H1 (cell line): ENCODE results near the gene GATA5. TPM values are rescaled to one million over a fixed set of nuclear protein-coding genes. Genes with fewer than 3 reads are reported as not detected.

ENCODE experiments used
- CTCF ChIA-PET: fragments of 300-600 bp; sonication (Branson Sonifier 250); formaldehyde crosslinking; loops from one replicate; lab custom pipeline; 2021; ENCODE audit not compliant: partially characterized antibody; lab: Charles Lee
- POLR2A ChIA-PET: fragments of 300-600 bp; sonication (Branson Sonifier 250); formaldehyde crosslinking; loops from one replicate; lab custom pipeline; 2021; ENCODE audit warnings: inconsistent platforms; ENCODE audit not compliant: partially characterized antibody; lab: Charles Lee
- DNase-seq, 2 experiments: peaks; one replicate each; pipeline versions ENCODE4 v3.0.0 to v3.0.0-alpha.2; 2010 to 2022; ENCODE audit warnings: low spot score in 2 of 2, low read depth in 1 of 2, mixed read lengths in 1 of 2
- FAIRE-seq: peaks from 2 replicates; lab custom pipeline; 2011; peaks lifted over from hg19 to GRCh38; lab: Jason Lieb, UNC
- H2AFZ ChIP-seq: 2 replicates; pipeline ENCODE4 v1.8.1; 2012; ENCODE audit warnings: low read length, inconsistent platforms
- H2AK5ac ChIP-seq: 2 replicates; pipeline ENCODE4 v1.6.1; 2013; ENCODE audit warnings: low read depth, low read length
- H2BK120ac ChIP-seq: replicated peaks from 2 replicates; pipeline ENCODE3; 2013; ENCODE audit warnings: low read depth, low read length, inconsistent platforms
- H2BK12ac ChIP-seq: 2 replicates; pipeline ENCODE4 v1.6.1; 2013; ENCODE audit warnings: low read depth, low read length
- H2BK15ac ChIP-seq: 2 replicates; pipeline ENCODE4 v1.6.1; 2013; ENCODE audit warnings: low read length
- H2BK20ac ChIP-seq: 2 replicates; pipeline ENCODE4 v1.6.1; 2013; ENCODE audit warnings: low read length
- H2BK5ac ChIP-seq: 2 replicates; pipeline ENCODE4 v1.6.1; 2013; ENCODE audit warnings: low read depth, low read length
- H3K14ac ChIP-seq: 2 replicates; pipeline ENCODE4 v1.6.1; 2013; ENCODE audit warnings: inconsistent platforms; ENCODE audit not compliant: insufficient read length
- H3K18ac ChIP-seq: 2 replicates; pipeline ENCODE4 v1.6.1; 2013; ENCODE audit warnings: low read length; ENCODE audit errors: extremely low read depth
- H3K23ac ChIP-seq: 2 replicates; pipeline ENCODE4 v1.6.1; 2013; ENCODE audit warnings: inconsistent platforms; ENCODE audit not compliant: insufficient read length
- H3K23me2 ChIP-seq: 2 replicates; pipeline ENCODE4 v1.6.1; 2013; ENCODE audit warnings: low read depth, low read length
- H3K27ac ChIP-seq: 2 replicates; pipeline ENCODE4 v1.6.1; 2011; ENCODE audit warnings: low read depth, low read length, inconsistent platforms
- H3K27me3 ChIP-seq, 4 experiments: replicated peaks in 1 of 4; 1 replicate in 1 of 4; 2 replicates in 3 of 4; pipeline versions ENCODE4 v1.6.1 to v1.8.1; 2011 to 2013; ENCODE audit warnings: low read length in 3 of 4, mild to moderate bottlenecking in 3 of 4, inconsistent platforms in 2 of 4, mixed read lengths in 2 of 4, moderate library complexity in 1 of 4; ENCODE audit not compliant: control insufficient read depth in 3 of 4, insufficient read depth in 3 of 4; ENCODE audit errors: extremely low read depth in 1 of 4
- H3K36me3 ChIP-seq, 4 experiments: 2 replicates each; pipeline versions ENCODE4 v1.6.1 to v1.8.1; 2011 to 2013; ENCODE audit warnings: mild to moderate bottlenecking in 4 of 4, low read length in 3 of 4, moderate library complexity in 2 of 4, control low read depth in 1 of 4, inconsistent platforms in 1 of 4; ENCODE audit not compliant: insufficient read depth in 4 of 4, control insufficient read depth in 2 of 4
- H3K4ac ChIP-seq: replicated peaks from 2 replicates; pipeline ENCODE3; 2013; ENCODE audit warnings: low read length, low read depth, mixed read lengths, inconsistent platforms; ENCODE audit not compliant: insufficient read length
- H3K4me1 ChIP-seq, 4 experiments: replicated peaks in 1 of 4; 1 replicate in 1 of 4; 2 replicates in 3 of 4; pipeline versions ENCODE4 v1.6.1 to v1.8.1; 2011 to 2013; ENCODE audit warnings: low read length in 3 of 4, inconsistent platforms in 2 of 4, mixed read lengths in 1 of 4; ENCODE audit not compliant: insufficient read depth in 4 of 4, control insufficient read depth in 3 of 4
- H3K4me2 ChIP-seq, 2 experiments: 2 replicates each; pipeline versions ENCODE4 v1.6.1 to v1.8.1; 2011 to 2013; ENCODE audit warnings: low read depth in 2 of 2, low read length in 2 of 2, control low read depth in 1 of 2, inconsistent platforms in 1 of 2, mild to moderate bottlenecking in 1 of 2; ENCODE audit not compliant: insufficient read depth in 1 of 2
- H3K4me3 ChIP-seq, 4 experiments: fragments of 200-600, 300-600 bp in 1 of 4; sonication (generic), shearing (Covaris generic), sonication (Bioruptor Twin) in 1 of 4; 2 replicates each; pipeline versions ENCODE4 v1.5.1 to v1.8.1; 2011 to 2016; ENCODE audit warnings: low read length in 4 of 4, low read depth in 3 of 4, control low read depth in 2 of 4, inconsistent platforms in 2 of 4, mild to moderate bottlenecking in 2 of 4, mixed read lengths in 1 of 4, moderate library complexity in 1 of 4; ENCODE audit not compliant: insufficient read depth in 2 of 4; ENCODE audit errors: extremely low read depth in 1 of 4
- H3K56ac ChIP-seq: replicated peaks from 2 replicates; pipeline ENCODE3; 2013; ENCODE audit warnings: low read depth, mild to moderate bottlenecking, mixed read lengths, low read length, inconsistent platforms; ENCODE audit not compliant: insufficient read length
- H3K79me1 ChIP-seq: 2 replicates; pipeline ENCODE4 v1.6.1; 2013; ENCODE audit warnings: low read depth, low read length, control low read depth
- H3K79me2 ChIP-seq, 2 experiments: 2 replicates each; pipeline versions ENCODE4 v1.6.1 to v1.8.1; 2012 to 2013; ENCODE audit warnings: low read length in 2 of 2, mild to moderate bottlenecking in 2 of 2, inconsistent platforms in 1 of 2; ENCODE audit not compliant: insufficient read depth in 2 of 2, control insufficient read depth in 1 of 2
- H3K9ac ChIP-seq, 4 experiments: replicated peaks in 1 of 4; 1 replicate in 1 of 4; 2 replicates in 3 of 4; pipeline versions ENCODE4 v1.6.1 to v1.8.1; 2011 to 2013; ENCODE audit warnings: low read depth in 3 of 4, low read length in 3 of 4, control low read depth in 2 of 4, mild to moderate bottlenecking in 2 of 4, moderate library complexity in 2 of 4, inconsistent platforms in 1 of 4; ENCODE audit errors: extremely low read depth in 1 of 4
- H3K9me3 ChIP-seq, 2 experiments: 2 replicates each; pipeline versions ENCODE4 v1.6.1 to v1.8.1; 2012 to 2013; ENCODE audit warnings: mild to moderate bottlenecking in 2 of 2, moderate library complexity in 2 of 2, control low read depth in 1 of 2, inconsistent platforms in 1 of 2, low read depth in 1 of 2, low read length in 1 of 2, mixed read lengths in 1 of 2; ENCODE audit not compliant: insufficient read depth in 2 of 2
- H4K20me1 ChIP-seq, 2 experiments: replicated peaks in 1 of 2; 2 replicates each; pipeline versions ENCODE3 to v1.8.1; 2011 to 2013; ENCODE audit warnings: inconsistent platforms in 2 of 2, low read length in 2 of 2, mild to moderate bottlenecking in 1 of 2; ENCODE audit not compliant: insufficient read depth in 2 of 2, control insufficient read depth in 1 of 2
- H4K5ac ChIP-seq: 2 replicates; pipeline ENCODE4 v1.6.1; 2013; ENCODE audit warnings: low read length, low read depth, mixed read lengths, inconsistent platforms; ENCODE audit not compliant: insufficient read length
- H4K8ac ChIP-seq: 2 replicates; pipeline ENCODE4 v1.8.0; 2013; ENCODE audit warnings: mild to moderate bottlenecking, moderate library complexity, low read length, inconsistent platforms; ENCODE audit not compliant: insufficient read depth; ENCODE audit errors: extremely low read depth
- H4K91ac ChIP-seq: replicated peaks from 2 replicates; pipeline ENCODE3; 2013; ENCODE audit warnings: low read length, mixed read lengths, inconsistent platforms; ENCODE audit not compliant: insufficient read length
- BCL11A ChIP-seq, 2 experiments: IDR thresholded peaks; one replicate each; pipeline ENCODE4 v1.6.1; 2011; ENCODE audit warnings: low read depth in 2 of 2, low read length in 2 of 2, mild to moderate bottlenecking in 2 of 2
- CTBP2 ChIP-seq: IDR thresholded peaks from 2 replicates; pipeline ENCODE4 v1.7.0; 2011; ENCODE audit warnings: borderline replicate concordance, mild to moderate bottlenecking, moderate library complexity, mixed read lengths, low read length; ENCODE audit not compliant: insufficient read depth, insufficient read length
- CTCF ChIP-seq, 3 experiments: IDR thresholded peaks; 1 replicate in 2 of 3; 2 replicates in 1 of 3; pipeline versions ENCODE4 v1.5.1 to v1.6.1; 2011; ENCODE audit warnings: low read length in 3 of 3, mild to moderate bottlenecking in 3 of 3, inconsistent platforms in 2 of 3, low read depth in 1 of 3, moderate library complexity in 1 of 3; ENCODE audit not compliant: insufficient read depth in 1 of 3; ENCODE audit errors: control extremely low read depth in 1 of 3
- EP300 ChIP-seq, 2 experiments: IDR thresholded peaks; 1 replicate in 1 of 2; 2 replicates in 1 of 2; pipeline ENCODE4 v1.6.1; 2011 to 2012; ENCODE audit warnings: low read depth in 2 of 2, low read length in 2 of 2, mild to moderate bottlenecking in 2 of 2, borderline replicate concordance in 1 of 2, inconsistent platforms in 1 of 2, moderate library complexity in 1 of 2
- HDAC6 ChIP-seq: IDR thresholded peaks from one replicate; pipeline ENCODE4 v1.7.1; 2012; ENCODE audit warnings: low read depth, mild to moderate bottlenecking, inconsistent platforms, low read length, moderate library complexity
- KDM5A ChIP-seq: fragments of 200-600 bp; IDR thresholded peaks from 2 replicates; pipeline ENCODE4 v1.7.1; 2012; ENCODE audit warnings: mild to moderate bottlenecking, low read length, inconsistent platforms, mixed read lengths
- NANOG ChIP-seq: IDR thresholded peaks from 2 replicates; pipeline ENCODE4 v1.6.1; 2011; ENCODE audit warnings: low read length, low read depth, mild to moderate bottlenecking, inconsistent platforms; ENCODE audit not compliant: insufficient read depth, poor library complexity, severe bottlenecking
- POLR2AphosphoS5 ChIP-seq: IDR thresholded peaks from 2 replicates; pipeline ENCODE4 v1.6.1; 2011; ENCODE audit warnings: low read depth, low read length
- SP2 ChIP-seq: IDR thresholded peaks from 2 replicates; pipeline ENCODE4 v1.6.1; 2012; ENCODE audit warnings: mild to moderate bottlenecking, low read length, inconsistent platforms
- SP4 ChIP-seq: IDR thresholded peaks from 2 replicates; pipeline ENCODE4 v1.6.1; 2012; ENCODE audit warnings: low read length, inconsistent platforms
- WGBS, 2 experiments: shearing (Covaris generic) in 1 of 2; methylation state at CpG; one replicate each; pipeline versions ENCODE4 v1.1.6 to v1.1.7; 2013 to 2015; ENCODE audit warnings: low lambda C conversion rate in 2 of 2, mixed read lengths in 2 of 2, inconsistent platforms in 1 of 2, low coverage in 1 of 2, missing lambda C conversion rate in 1 of 2; ENCODE audit not compliant: insufficient replicate concordance in 2 of 2, insufficient coverage in 1 of 2, insufficient read length in 1 of 2; ENCODE audit errors: extremely low coverage in 1 of 2, missing lambda C conversion rate in 1 of 2; 5-methylcytosine and 5-hydroxymethylcytosine counted together
- polyA plus RNA-seq, 7 experiments: library from polyadenylated mRNA; depleted of rRNA in 3 of 7; stranded (reverse) in 5 of 7; unstranded in 2 of 7; fragments of >200 nt in 5 of 7; fragments of 200-250 nt in 2 of 7; gene quantifications; 1 replicate in 5 of 7; 2 replicates in 1 of 7; 4 replicates in 1 of 7; pipeline versions ENCODE4 v1.2.1 to v1.2.3, GENCODE V29; 2011 to 2013; ENCODE audit warnings: missing spikeins in 2 of 7, mixed read lengths in 2 of 7
- total RNA-seq: library from RNA; stranded (reverse); fragmentation: NEBNext Ultra II Directional; extraction: Animal tissue kit (Norgen Biotek cat#: 25700); gene quantifications from 2 replicates; pipeline ENCODE4 v1.2.1, GENCODE V29; 2021

The GATA5 gene
- total and polyA plus RNA-seq, 2 of the 8 experiments (the other 6 are each of a cell fraction or from before 2014, with no cell fraction given), result 0.08 to 0.11 TPM

- 82% methylated on average over 5 of the region's 18 CpGs; no CpG with 5 or more reads in 1 of the 2 experiments for WGBS, 2 experiments
- Histone ChIP-seq H4K20me1 (no peaks in the 10 kb centered on the region), H3K23ac (no peak overlapping the region), H2AFZ (no peak overlapping the region), H3K4me1 (no peaks in the 10 kb centered on the region), H3K9me3 (no peaks in the 10 kb centered on the region), H3K18ac (no peak overlapping the region), H4K5ac (no peak overlapping the region), H2BK120ac (no peak overlapping the region), H3K79me1 (no peaks in the 10 kb centered on the region; the same call in 1 of the 2 replicates), H3K27ac (no peak overlapping the region), H3K36me3 (no peaks in the 10 kb centered on the region), H4K91ac (no peak overlapping the region), H2BK5ac (no peak overlapping the region), H3K4ac (no peak overlapping the region), H3K4me2 (no peak overlapping the region), H3K79me2 (no peaks in the 10 kb centered on the region), H2BK12ac (no peak overlapping the region), H3K9ac (no peak overlapping the region), H2AK5ac (no peak overlapping the region; the same call in 1 of the 2 replicates), H3K56ac (no peak overlapping the region), H3K14ac (no peak overlapping the region), H2BK20ac (no peak overlapping the region), H3K4me3 (no peak overlapping the region), H2BK15ac (no peak overlapping the region), H4K8ac (no peak overlapping the region), H3K23me2 (no peaks in the 10 kb centered on the region), H3K27me3 (no peaks in the 10 kb centered on the region; a peak in 1 of 7 replicates)
- DNase-seq (no peak), FAIRE-seq (no peak)
- ChIA-PET POLR2A (no interaction called here), CTCF (interaction anchor here (0.7 to 5.0 kb wide), 10 partner anchors 10 to 100 kb away, joined by 3 to 24 read pairs (median 4); no protein-coding TSS in a partner anchor)
- TF ChIP-seq HDAC6 (no peak), CTCF (IDR thresholded peaks at IDR 0.05; ENCODE audit: control extremely low read depth in 1 of 3, insufficient read depth in 1 of 3, low read depth in 1 of 3, low read length in 3 of 3) (no peak), SP2 (no peak), KDM5A (no peak), CTBP2 (no peak), SP4 (no peak), BCL11A (IDR thresholded peaks at IDR 0.05; ENCODE audit: low read depth in 2 of 2, low read length in 2 of 2) (no peak), POLR2AphosphoS5 (no peak), NANOG (no peak), EP300 (IDR thresholded peaks at IDR 0.05; ENCODE audit: borderline replicate concordance in 1 of 2, low read depth in 2 of 2, low read length in 2 of 2) (no peak)
Measured at GRCh38 chr20:62517168-62517567, 41.4 kb upstream of the GATA5 start.
